GM12878 (cell line): ENCODE results near the gene NUP210.

ENCODE experiments used
- BCL11A ChIP-seq: IDR thresholded peaks from 2 replicates; pipeline ENCODE4 v1.6.1; 2011; ENCODE audit warnings: low read depth, low read length
- CHD1 ChIP-seq: IDR thresholded peaks from 2 replicates; pipeline ENCODE4 v1.6.1; 2012; ENCODE audit warnings: low read depth, low read length, improper control_type of control experiment
- CTCF ChIP-seq, 3 experiments: IDR thresholded peaks in 2 of 3; conservative IDR thresholded peaks in 1 of 3; 2 replicates each; pipeline ENCODE4 v1.5.1; 2011; ENCODE audit warnings: low read depth in 3 of 3, low read length in 3 of 3, mild to moderate bottlenecking in 3 of 3, control low read depth in 2 of 3, moderate library complexity in 2 of 3, inconsistent platforms in 1 of 3, mixed read lengths in 1 of 3; ENCODE audit not compliant: control insufficient read depth in 2 of 3, insufficient read depth in 1 of 3; ENCODE audit errors: extremely low read depth in 1 of 3
- HDAC6 ChIP-seq: fragments of 200-600 bp; sonication (generic); IDR thresholded peaks from one replicate; pipeline ENCODE4 v1.8.0; 2017; ENCODE audit warnings: antibody characterized with exemption; ENCODE audit not compliant: unreplicated experiment
- IRF3 ChIP-seq: fragments of 450-650 bp; IDR thresholded peaks from 2 replicates; pipeline ENCODE4 v1.6.1; 2014; ENCODE audit warnings: mild to moderate bottlenecking
- JUND ChIP-seq: IDR thresholded peaks from 2 replicates; pipeline ENCODE4 v1.6.1; 2012; ENCODE audit warnings: low read depth, mild to moderate bottlenecking, low read length, improper control_type of control experiment, moderate library complexity
- MAX ChIP-seq: IDR thresholded peaks from 2 replicates; pipeline ENCODE4 v1.6.1; 2012; ENCODE audit warnings: low read depth, low read length, improper control_type of control experiment
- SMAD1 ChIP-seq: fragments of 450-650 bp; IDR thresholded peaks from 2 replicates; pipeline ENCODE4 v1.6.1; 2018; ENCODE audit warnings: mild to moderate bottlenecking, low read depth; ENCODE audit not compliant: partially characterized antibody
- TAF1 ChIP-seq: IDR thresholded peaks from 2 replicates; pipeline ENCODE4 v1.6.1; 2011; ENCODE audit warnings: mild to moderate bottlenecking, low read depth, low read length, borderline replicate concordance

GRCh38 chr3:13462125-13462629 lies 42.1 kb upstream of the NUP210 start:
- TF ChIP-seq CTCF (IDR thresholded peaks at IDR 0.05 in 2 of 3, conservative IDR thresholded peaks at IDR 0.05 in 1 of 3; ENCODE audit: control insufficient read depth in 2 of 3, extremely low read depth in 1 of 3, insufficient read depth in 1 of 3, low read depth in 3 of 3, low read length in 3 of 3) (no peak), HDAC6 (no peak), TAF1 (no peak), SMAD1 (no peak), CHD1 (no peak), MAX (no peak), IRF3 (no peak), BCL11A (no peak), JUND (no peak)
